ENCODE data around the gene NUP210. TPM values are rescaled to one million over a fixed set of nuclear protein-coding genes. Genes with fewer than 3 reads are reported as not detected.

NUP210 gene
- polyA plus RNA-seq, 1 donor: 26.0 TPM

DNA sequence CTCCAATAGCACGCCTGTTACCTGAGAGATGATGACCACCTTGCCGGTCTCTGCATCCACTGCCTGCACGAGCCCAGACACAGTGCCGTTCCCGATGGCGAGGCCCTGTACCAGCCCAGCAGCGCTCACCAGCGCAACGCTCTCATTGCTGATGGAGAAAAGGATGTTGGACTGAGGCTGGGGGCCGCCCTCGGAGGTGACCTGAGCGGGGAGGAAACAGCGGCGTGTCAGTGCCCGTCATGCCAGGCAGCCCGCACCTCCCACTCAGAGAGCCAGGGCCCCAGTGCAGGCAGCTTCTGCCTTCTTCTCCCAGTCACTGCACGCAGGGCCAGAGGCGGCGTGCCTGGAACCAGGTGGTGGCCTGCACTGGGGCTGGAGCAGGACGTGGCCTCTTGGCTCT, 80.3 kb downstream of the NUP210 start:
- no peaks in the 10 kb centered on the region for H3K27me3 ChIP-seq (ENCODE audit: control insufficient read depth, insufficient read depth, low read length)
- H3K9me3 ChIP-seq (ENCODE audit: control insufficient read depth, low read depth, low read length): no peaks in the 10 kb centered on the region
- DNase-seq: no peak
- H3K4me3 ChIP-seq (ENCODE audit: low read length): no peak overlapping the region
- H3K4me1 ChIP-seq (ENCODE audit: control insufficient read depth, insufficient read depth, low read length): no peaks in the 10 kb centered on the region
- no CpG with 5 or more reads among the region's 20 CpGs for WGBS (ENCODE audit: insufficient coverage, low lambda C conversion rate)
- peaks cover 61% of the 10 kb centered on the region for H3K36me3 ChIP-seq (ENCODE audit: control insufficient read depth, insufficient read depth, low read length)
- H3K27ac ChIP-seq (ENCODE audit: low read length): no peak overlapping the region

GRCh38 chr3:13338996-13339395, 81.1 kb downstream of the NUP210 start:
- no peak for DNase-seq
- peaks cover 63% of the 10 kb centered on the region for H3K36me3 ChIP-seq (ENCODE audit: control insufficient read depth, insufficient read depth, low read length)

DNA sequence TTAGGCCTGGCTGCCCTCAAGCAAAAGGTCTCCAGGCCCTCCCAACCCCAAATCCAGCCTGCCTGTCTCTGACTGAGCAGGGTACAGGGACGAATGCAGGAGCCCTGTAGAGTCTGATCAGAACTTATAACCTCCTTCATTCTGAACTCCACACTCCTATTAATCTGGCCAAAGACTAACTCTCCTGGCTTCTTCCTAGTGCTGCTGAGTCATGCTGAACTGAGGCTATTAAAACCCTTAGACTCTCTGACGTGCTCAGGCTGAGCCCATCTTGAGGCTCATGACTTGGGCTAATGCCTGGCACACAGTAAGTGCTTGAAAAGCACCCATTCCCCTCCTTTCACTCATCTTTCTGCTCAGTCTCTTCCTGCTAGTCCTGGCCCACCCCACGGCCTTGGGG, 81.9 kb downstream of the NUP210 start:
- peaks cover 67% of the 10 kb centered on the region for H3K36me3 ChIP-seq (ENCODE audit: control insufficient read depth, insufficient read depth, low read length)

More at GRCh38 chr3:13338996-13339395, 81.1 kb downstream of the NUP210 start:
- Histone ChIP-seq H3K27me3 (ENCODE audit: control insufficient read depth, insufficient read depth, low read length) (no peaks in the 10 kb centered on the region), H3K4me1 (ENCODE audit: control insufficient read depth, insufficient read depth, low read length) (no peaks in the 10 kb centered on the region), H3K27ac (ENCODE audit: low read length) (no peak overlapping the region), H3K4me3 (ENCODE audit: low read length) (no peak overlapping the region), H3K9me3 (ENCODE audit: control insufficient read depth, low read depth, low read length) (no peaks in the 10 kb centered on the region)
- no CpG with 5 or more reads among the region's 5 CpGs for WGBS (ENCODE audit: insufficient coverage, low lambda C conversion rate)

DNA sequence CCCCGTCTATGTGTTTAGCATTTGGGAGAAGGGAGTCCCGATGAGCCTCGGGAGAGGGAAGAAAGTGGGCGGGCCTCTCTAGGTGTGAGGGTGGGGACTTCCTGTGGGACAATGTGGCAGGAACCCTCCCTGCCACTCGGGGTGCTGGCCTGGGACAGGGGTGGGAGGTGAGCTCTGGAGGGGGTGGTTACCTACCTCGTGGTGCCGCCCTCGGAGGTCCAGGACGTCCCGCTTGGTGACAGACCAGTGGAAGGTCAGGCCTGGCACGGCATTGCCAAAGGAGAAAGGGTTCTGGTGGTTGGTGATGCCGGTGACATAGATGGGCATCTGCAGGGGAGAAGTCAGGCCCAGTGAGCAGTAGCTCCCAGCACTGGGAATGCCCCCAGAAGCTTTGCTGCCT, 83.5 kb downstream of the NUP210 start:
- H3K27me3 ChIP-seq (ENCODE audit: control insufficient read depth, insufficient read depth, low read length): no peaks in the 10 kb centered on the region
- WGBS (ENCODE audit: insufficient coverage, low lambda C conversion rate): no CpG with 5 or more reads among the region's 12 CpGs
- H3K4me1 ChIP-seq (ENCODE audit: control insufficient read depth, insufficient read depth, low read length): no peaks in the 10 kb centered on the region
- no peak overlapping the region for H3K4me3 ChIP-seq (ENCODE audit: low read length)
- no peaks in the 10 kb centered on the region for H3K9me3 ChIP-seq (ENCODE audit: control insufficient read depth, low read depth, low read length)
- H3K27ac ChIP-seq (ENCODE audit: low read length): no peak overlapping the region
- peaks cover 68% of the 10 kb centered on the region for H3K36me3 ChIP-seq (ENCODE audit: control insufficient read depth, insufficient read depth, low read length)
- no peak for DNase-seq

More for the DNA sequence above, 81.9 kb downstream of the NUP210 start:
- WGBS (ENCODE audit: insufficient coverage, low lambda C conversion rate): no CpG with 5 or more reads among the region's 3 CpGs
- no peak for DNase-seq
- no peak overlapping the region for H3K27ac ChIP-seq (ENCODE audit: low read length)
- no peaks in the 10 kb centered on the region for H3K9me3 ChIP-seq (ENCODE audit: control insufficient read depth, low read depth, low read length)
- H3K27me3 ChIP-seq (ENCODE audit: control insufficient read depth, insufficient read depth, low read length): no peaks in the 10 kb centered on the region
- no peak overlapping the region for H3K4me3 ChIP-seq (ENCODE audit: low read length)
- H3K4me1 ChIP-seq (ENCODE audit: control insufficient read depth, insufficient read depth, low read length): no peaks in the 10 kb centered on the region

- H3K36me3 ChIP-seq (ENCODE audit: control insufficient read depth, insufficient read depth, low read length): peaks cover 70% of the 10 kb centered on the region
- WGBS (ENCODE audit: insufficient coverage, low lambda C conversion rate): no CpG with 5 or more reads among the region's 16 CpGs
- H3K4me3 ChIP-seq (ENCODE audit: low read length): no peak overlapping the region
- H3K9me3 ChIP-seq (ENCODE audit: control insufficient read depth, low read depth, low read length): no peaks in the 10 kb centered on the region
- H3K27me3 ChIP-seq (ENCODE audit: control insufficient read depth, insufficient read depth, low read length): no peaks in the 10 kb centered on the region
- DNase-seq: no peak
- no peaks in the 10 kb centered on the region for H3K4me1 ChIP-seq (ENCODE audit: control insufficient read depth, insufficient read depth, low read length)
- H3K27ac ChIP-seq (ENCODE audit: low read length): no peak overlapping the region
Observed at GRCh38 chr3:13335503-13335902, 84.6 kb downstream of the NUP210 start.

- H3K9me3 ChIP-seq (ENCODE audit: control insufficient read depth, low read depth, low read length): no peaks in the 10 kb centered on the region
- H3K4me1 ChIP-seq (ENCODE audit: control insufficient read depth, insufficient read depth, low read length): no peaks in the 10 kb centered on the region
- H3K27ac ChIP-seq (ENCODE audit: low read length): no peak overlapping the region
- no peak for DNase-seq
- peaks cover 71% of the 10 kb centered on the region for H3K36me3 ChIP-seq (ENCODE audit: control insufficient read depth, insufficient read depth, low read length)
- no CpG with 5 or more reads among the region's 6 CpGs for WGBS (ENCODE audit: insufficient coverage, low lambda C conversion rate)
- no peak overlapping the region for H3K4me3 ChIP-seq (ENCODE audit: low read length)
- no peaks in the 10 kb centered on the region for H3K27me3 ChIP-seq (ENCODE audit: control insufficient read depth, insufficient read depth, low read length)
Observed at GRCh38 chr3:13335059-13335458, 85.1 kb downstream of the NUP210 start.

- no CpG with 5 or more reads among the region's 14 CpGs for WGBS (ENCODE audit: insufficient coverage, low lambda C conversion rate)
- Histone ChIP-seq H3K4me3 (ENCODE audit: low read length) (no peak overlapping the region), H3K4me1 (ENCODE audit: control insufficient read depth, insufficient read depth, low read length) (no peaks in the 10 kb centered on the region), H3K9me3 (ENCODE audit: control insufficient read depth, low read depth, low read length) (no peaks in the 10 kb centered on the region), H3K27ac (ENCODE audit: low read length) (no peak overlapping the region), H3K27me3 (ENCODE audit: control insufficient read depth, insufficient read depth, low read length) (no peaks in the 10 kb centered on the region), H3K36me3 (ENCODE audit: control insufficient read depth, insufficient read depth, low read length) (peaks cover 74% of the 10 kb centered on the region)
- no peak for DNase-seq
Observed at GRCh38 chr3:13333236-13333897, 86.8 kb downstream of the NUP210 start.

- no peak overlapping the region for H3K4me3 ChIP-seq (ENCODE audit: low read length)
- H3K4me1 ChIP-seq (ENCODE audit: control insufficient read depth, insufficient read depth, low read length): no peaks in the 10 kb centered on the region
- peaks cover 74% of the 10 kb centered on the region for H3K36me3 ChIP-seq (ENCODE audit: control insufficient read depth, insufficient read depth, low read length)
- H3K27me3 ChIP-seq (ENCODE audit: control insufficient read depth, insufficient read depth, low read length): no peaks in the 10 kb centered on the region
- no peak for DNase-seq
- no peak overlapping the region for H3K27ac ChIP-seq (ENCODE audit: low read length)
- WGBS (ENCODE audit: insufficient coverage, low lambda C conversion rate): no CpG with 5 or more reads among the region's 6 CpGs
- no peaks in the 10 kb centered on the region for H3K9me3 ChIP-seq (ENCODE audit: control insufficient read depth, low read depth, low read length)
Observed at GRCh38 chr3:13332740-13333139, 87.4 kb downstream of the NUP210 start.

- no peak overlapping the region for H3K4me3 ChIP-seq (ENCODE audit: low read length)
- no peak for DNase-seq
- H3K27me3 ChIP-seq (ENCODE audit: control insufficient read depth, insufficient read depth, low read length): no peaks in the 10 kb centered on the region
Observed at GRCh38 chr3:13332158-13332557, 88.0 kb downstream of the NUP210 start.

GRCh38 chr3:13329746-13330145, 90.4 kb downstream of the NUP210 start:
- Histone ChIP-seq H3K4me1 (ENCODE audit: control insufficient read depth, insufficient read depth, low read length) (no peaks in the 10 kb centered on the region), H3K4me3 (ENCODE audit: low read length) (no peak overlapping the region), H3K27ac (ENCODE audit: low read length) (no peak overlapping the region), H3K27me3 (ENCODE audit: control insufficient read depth, insufficient read depth, low read length) (no peaks in the 10 kb centered on the region), H3K36me3 (ENCODE audit: control insufficient read depth, insufficient read depth, low read length) (peaks cover 77% of the 10 kb centered on the region), H3K9me3 (ENCODE audit: control insufficient read depth, low read depth, low read length) (no peaks in the 10 kb centered on the region)
- WGBS (ENCODE audit: insufficient coverage, low lambda C conversion rate): no CpG with 5 or more reads among the region's 5 CpGs
- DNase-seq: no peak

More at GRCh38 chr3:13332158-13332557, 88.0 kb downstream of the NUP210 start:
- H3K4me1 ChIP-seq (ENCODE audit: control insufficient read depth, insufficient read depth, low read length): no peaks in the 10 kb centered on the region
- H3K9me3 ChIP-seq (ENCODE audit: control insufficient read depth, low read depth, low read length): no peaks in the 10 kb centered on the region
- H3K36me3 ChIP-seq (ENCODE audit: control insufficient read depth, insufficient read depth, low read length): peaks cover 77% of the 10 kb centered on the region
- WGBS (ENCODE audit: insufficient coverage, low lambda C conversion rate): 60% methylated on average over 1 of the region's 8 CpGs
- no peak overlapping the region for H3K27ac ChIP-seq (ENCODE audit: low read length)

GRCh38 chr3:13325892-13326443, 94.2 kb downstream of the NUP210 start:
- no peak for DNase-seq
- no peaks in the 10 kb centered on the region for H3K9me3 ChIP-seq (ENCODE audit: control insufficient read depth, low read depth, low read length)
- no peak overlapping the region for H3K4me3 ChIP-seq (ENCODE audit: low read length)
- no peaks in the 10 kb centered on the region for H3K4me1 ChIP-seq (ENCODE audit: control insufficient read depth, insufficient read depth, low read length)
- H3K27ac ChIP-seq (ENCODE audit: low read length): no peak overlapping the region
- peaks cover 73% of the 10 kb centered on the region for H3K36me3 ChIP-seq (ENCODE audit: control insufficient read depth, insufficient read depth, low read length)
- H3K27me3 ChIP-seq (ENCODE audit: control insufficient read depth, insufficient read depth, low read length): no peaks in the 10 kb centered on the region
- WGBS (ENCODE audit: insufficient coverage, low lambda C conversion rate): no CpG with 5 or more reads among the region's 7 CpGs

All from large intestine (tissue), 3 donors.